ENCODE measurements around the gene C20orf173.

- no peak for TF ChIP-seq MYBL2 (CRISPR knock-in tag; IDR thresholded peaks at IDR 0.05)
- TF ChIP-seq SMAD3 (CRISPR knock-in tag; IDR thresholded peaks at IDR 0.05; ENCODE audit: borderline replicate concordance), result no peak
- no peak for TF ChIP-seq SMAD4 (CRISPR knock-in tag; IDR thresholded peaks at IDR 0.05)
- no peak for TF ChIP-seq ZNF423 (CRISPR knock-in tag; IDR thresholded peaks at IDR 0.05)
- no peak for TF ChIP-seq CTCF (IDR thresholded peaks at IDR 0.05)
- TF ChIP-seq PRDM15 (CRISPR knock-in tag; IDR thresholded peaks at IDR 0.05), result no peak
- TF ChIP-seq TP53 (CRISPR knock-in tag; IDR thresholded peaks at IDR 0.05), result no peak
- TF ChIP-seq TEAD4 (CRISPR knock-in tag; IDR thresholded peaks at IDR 0.05), result no peak
- TF ChIP-seq FOXP1 (CRISPR knock-in tag; IDR thresholded peaks at IDR 0.05; ENCODE audit: borderline replicate concordance), result no peak
- no peak for TF ChIP-seq CREB1 (CRISPR knock-in tag; IDR thresholded peaks at IDR 0.05)
- TF ChIP-seq ZNF425 (CRISPR knock-in tag; conservative IDR thresholded peaks at IDR 0.05), result no peak
- no peak for TF ChIP-seq ZNF232 (CRISPR knock-in tag; IDR thresholded peaks at IDR 0.05)
- TF ChIP-seq ZBTB43 (CRISPR knock-in tag; IDR thresholded peaks at IDR 0.05), result no peak
These were observed 30.2 kb downstream of the C20orf173 start for GRCh38 chr20:35499271-35499670.
